ENCODE data around the gene RPS27. TPM values are rescaled to one million over a fixed set of nuclear protein-coding genes. Genes with fewer than 3 reads are reported as not detected.

The RPS27 gene
- polyA plus RNA-seq, 3 donors: 4,186 to 7,443 (median 4,309) TPM

DNA sequence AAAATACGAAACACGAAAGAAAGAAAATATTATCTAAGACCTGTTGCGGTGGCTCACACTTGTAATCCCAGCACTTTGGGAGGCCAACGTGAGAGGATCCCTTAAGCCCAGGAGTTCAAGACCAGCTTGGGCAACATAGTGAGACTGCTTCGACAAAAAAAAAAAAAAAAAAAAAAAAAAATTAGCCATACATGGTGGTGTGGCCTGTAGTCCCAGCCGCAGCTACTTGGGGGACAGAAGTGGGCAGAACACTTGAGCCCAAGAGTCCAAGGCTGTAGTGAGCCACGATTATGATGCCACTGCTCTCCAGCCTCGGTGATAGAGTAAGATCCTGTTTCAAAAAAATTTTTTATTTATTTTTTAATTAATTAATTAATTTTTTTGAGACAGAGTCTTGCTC lies 2.9 kb upstream of the RPS27 start:
- Histone ChIP-seq H3K27ac (ENCODE audit: low read depth in 1 of 2, low read length in 2 of 2) (no peak overlapping the region), H3K4me3 (replicated peaks in 1 of 3; ENCODE audit: low read depth in 2 of 3, low read length in 3 of 3) (no peak overlapping the region), H3K4me1 (ENCODE audit: control insufficient read depth in 1 of 2, insufficient read depth in 2 of 2, low read length in 2 of 2) (peaks cover 43 to 55% of the 10 kb centered on the region in 2 donors), H4K20me1 (ENCODE audit: insufficient read depth, low read length) (no peaks in the 10 kb centered on the region), H3K4me2 (replicated peaks; ENCODE audit: extremely low read depth, low read length, poor library complexity, severe bottlenecking) (no peak overlapping the region), H3K9ac (ENCODE audit: insufficient read depth, low read length, poor library complexity, severe bottlenecking) (no peak overlapping the region), H3K9me3 (replicated peaks in 1 of 2; ENCODE audit: control insufficient read depth in 1 of 2, insufficient read depth in 1 of 2, low read length in 2 of 2) (no peaks in the 10 kb centered on the region), H2AFZ (ENCODE audit: insufficient read depth, low read depth, low read length, poor library complexity, severe bottlenecking) (no peak overlapping the region), H3K36me3 (replicated peaks in 1 of 2; ENCODE audit: control insufficient read depth in 1 of 2, insufficient read depth in 2 of 2, low read length in 2 of 2) (peaks cover 8 to 11% of the 10 kb centered on the region in 2 donors), H3K27me3 (ENCODE audit: control insufficient read depth in 2 of 2, insufficient read depth in 2 of 2, low read length in 2 of 2) (no peaks in the 10 kb centered on the region), H3K79me2 (ENCODE audit: insufficient read depth, low read length) (peaks cover 20% of the 10 kb centered on the region)
- intact Hi-C loops (cut with micrococcal nuclease): loop anchor here (2.0 to 5.0 kb wide), 5 partner anchors 65 to 477 kb away; partner anchors contain the start of genes GATAD2B (in 1 of the 2) and NPR1 (in 1 of the 2)
- Mint-ChIP-seq H3K4me3 (no peak overlapping the region), H3K27me3 (ENCODE audit: low read depth in 3 of 3) (peaks cover 2 to 6% (median 2%) of the 10 kb centered on the region in 3 donors), H3K36me3 (peaks cover 12 to 14% of the 10 kb centered on the region in 2 donors), H3K4me1 (peaks cover 49% of the 10 kb centered on the region), H3K27ac (peak overlapping the region in 4 of 7 donors; percentile 2 to 85 (median 80)), H3K9me3 (peaks cover 0 to 2% (median 0%) of the 10 kb centered on the region in 7 donors)
- TF ChIP-seq, protein P1, sequence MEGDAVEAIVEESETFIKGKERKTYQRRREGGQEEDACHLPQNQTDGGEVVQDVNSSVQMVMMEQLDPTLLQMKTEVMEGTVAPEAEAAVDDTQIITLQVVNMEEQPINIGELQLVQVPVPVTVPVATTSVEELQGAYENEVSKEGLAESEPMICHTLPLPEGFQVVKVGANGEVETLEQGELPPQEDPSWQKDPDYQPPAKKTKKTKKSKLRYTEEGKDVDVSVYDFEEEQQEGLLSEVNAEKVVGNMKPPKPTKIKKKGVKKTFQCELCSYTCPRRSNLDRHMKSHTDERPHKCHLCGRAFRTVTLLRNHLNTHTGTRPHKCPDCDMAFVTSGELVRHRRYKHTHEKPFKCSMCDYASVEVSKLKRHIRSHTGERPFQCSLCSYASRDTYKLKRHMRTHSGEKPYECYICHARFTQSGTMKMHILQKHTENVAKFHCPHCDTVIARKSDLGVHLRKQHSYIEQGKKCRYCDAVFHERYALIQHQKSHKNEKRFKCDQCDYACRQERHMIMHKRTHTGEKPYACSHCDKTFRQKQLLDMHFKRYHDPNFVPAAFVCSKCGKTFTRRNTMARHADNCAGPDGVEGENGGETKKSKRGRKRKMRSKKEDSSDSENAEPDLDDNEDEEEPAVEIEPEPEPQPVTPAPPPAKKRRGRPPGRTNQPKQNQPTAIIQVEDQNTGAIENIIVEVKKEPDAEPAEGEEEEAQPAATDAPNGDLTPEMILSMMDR (IDR thresholded peaks at IDR 0.05): no peak
- WGBS (ENCODE audit: insufficient coverage): 100% methylated on average over 1 of the region's 8 CpGs
- no peak for DNase-seq

DNA sequence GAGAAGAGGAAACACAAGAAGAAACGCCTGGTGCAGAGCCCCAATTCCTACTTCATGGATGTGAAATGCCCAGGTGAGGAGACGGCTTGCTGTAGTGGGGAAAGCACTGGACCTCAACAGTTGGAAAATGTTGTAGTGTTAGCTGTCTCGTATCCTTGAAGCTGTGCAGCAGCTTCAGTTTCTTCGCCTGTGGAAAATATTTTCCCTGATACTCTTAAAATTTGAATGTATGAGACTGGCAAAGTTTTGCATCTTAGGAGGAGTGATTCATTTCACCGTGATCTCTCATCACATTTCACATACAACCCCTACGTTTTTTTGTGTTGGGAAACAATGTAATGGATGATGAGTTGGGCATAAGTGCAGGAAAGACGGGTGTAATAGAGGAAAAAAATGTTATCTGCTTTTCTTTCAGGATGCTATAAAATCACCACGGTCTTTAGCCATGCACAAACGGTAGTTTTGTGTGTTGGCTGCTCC lies 629 bp downstream of the RPS27 start:
- 10% methylated on average over 2 of the region's 9 CpGs for WGBS (ENCODE audit: insufficient coverage)
- H3K4me3 ChIP-seq (replicated peaks in 1 of 3; ENCODE audit: low read depth in 2 of 3, low read length in 3 of 3): peak overlapping the region; percentile 90 to 97 (median 95)
- peaks cover 0 to 2% (median 0%) of the 10 kb centered on the region in 3 donors for H3K27me3 Mint-ChIP-seq (ENCODE audit: low read depth in 3 of 3)
- H3K9me3 ChIP-seq (replicated peaks in 1 of 2; ENCODE audit: control insufficient read depth in 1 of 2, insufficient read depth in 1 of 2, low read length in 2 of 2): no peaks in the 10 kb centered on the region
- H4K20me1 ChIP-seq (ENCODE audit: insufficient read depth, low read length): no peaks in the 10 kb centered on the region
- H3K79me2 ChIP-seq (ENCODE audit: insufficient read depth, low read length): peaks cover 20% of the 10 kb centered on the region
- peak overlapping the region; percentile 91 to 97 for H3K4me3 Mint-ChIP-seq
- DNase-seq: peak; percentile 35 to 74 (median 35)
- H3K27me3 ChIP-seq (ENCODE audit: control insufficient read depth in 2 of 2, insufficient read depth in 2 of 2, low read length in 2 of 2): no peaks in the 10 kb centered on the region
- peaks cover 0 to 2% (median 0%) of the 10 kb centered on the region in 7 donors for H3K9me3 Mint-ChIP-seq
- H3K4me1 Mint-ChIP-seq: peaks cover 30% of the 10 kb centered on the region
- intact Hi-C loops (cut with micrococcal nuclease): loop anchor here in 1 of 2 donors (5.0 kb wide), 1 partner anchor 281 kb away; the partner anchor contains the start of gene HAX1
- H3K36me3 Mint-ChIP-seq: peaks cover 25 to 44% of the 10 kb centered on the region in 2 donors
- H3K9ac ChIP-seq (ENCODE audit: insufficient read depth, low read length, poor library complexity, severe bottlenecking): peak overlapping the region; percentile 97
- TF ChIP-seq, protein P1 (IDR thresholded peaks at IDR 0.05): no peak
- H2AFZ ChIP-seq (ENCODE audit: insufficient read depth, low read depth, low read length, poor library complexity, severe bottlenecking): peak overlapping the region; percentile 73
- peaks cover 16 to 40% of the 10 kb centered on the region in 2 donors for H3K36me3 ChIP-seq (replicated peaks in 1 of 2; ENCODE audit: control insufficient read depth in 1 of 2, insufficient read depth in 2 of 2, low read length in 2 of 2)
- peaks cover 24 to 37% of the 10 kb centered on the region in 2 donors for H3K4me1 ChIP-seq (ENCODE audit: control insufficient read depth in 1 of 2, insufficient read depth in 2 of 2, low read length in 2 of 2)
- peak overlapping the region; percentile 88 for H3K4me2 ChIP-seq (replicated peaks; ENCODE audit: extremely low read depth, low read length, poor library complexity, severe bottlenecking)
- peak overlapping the region; percentile 85 to 100 for H3K27ac ChIP-seq (ENCODE audit: low read depth in 1 of 2, low read length in 2 of 2)
- peak overlapping the region; percentile 98 to 100 (median 100) for H3K27ac Mint-ChIP-seq

Data from CD14-positive monocyte (primary cell).